ENCODE results near the gene UBR4.

The UBR4 gene

GRCh38 chr1:19229828-19230325, 19.8 kb upstream of the UBR4 start:
- TF ChIP-seq ZNF565 (CRISPR knock-in tag; conservative IDR thresholded peaks at IDR 0.05; ENCODE audit: low read depth) (no peak), GLIS3 (CRISPR knock-in tag; IDR thresholded peaks at IDR 0.05) (no peak), ISL1 (CRISPR knock-in tag; IDR thresholded peaks at IDR 0.05) (no peak), PATZ1 (CRISPR knock-in tag; IDR thresholded peaks at IDR 0.05; ENCODE audit: borderline replicate concordance) (no peak)
- no peak for ATAC-seq

GRCh38 chr1:19229229-19229628, 19.2 kb upstream of the UBR4 start:
- no peak for ATAC-seq

More at GRCh38 chr1:19229229-19229628, 19.2 kb upstream of the UBR4 start:
- TF ChIP-seq CREB5 (CRISPR knock-in tag; IDR thresholded peaks at IDR 0.05; ENCODE audit: low read depth) (no peak), ZFP3 (CRISPR knock-in tag; IDR thresholded peaks at IDR 0.05) (no peak), SNAI2 (CRISPR knock-in tag; IDR thresholded peaks at IDR 0.05) (no peak), ZC3H10 (CRISPR knock-in tag; IDR thresholded peaks at IDR 0.05) (no peak), ISL1 (CRISPR knock-in tag; IDR thresholded peaks at IDR 0.05) (no peak), ARNTL (CRISPR knock-in tag; IDR thresholded peaks at IDR 0.05; ENCODE audit: borderline replicate concordance, low read depth) (no peak), TCF4 (CRISPR knock-in tag; IDR thresholded peaks at IDR 0.05; ENCODE audit: borderline replicate concordance) (no peak), ZNF8 (CRISPR knock-in tag; IDR thresholded peaks at IDR 0.05) (no peak), POU6F1 (CRISPR knock-in tag; IDR thresholded peaks at IDR 0.05; ENCODE audit: borderline replicate concordance, low read depth) (no peak), ESRRG (CRISPR knock-in tag; IDR thresholded peaks at IDR 0.05) (no peak), OSR1 (CRISPR knock-in tag; IDR thresholded peaks at IDR 0.05) (no peak), CSRNP3 (CRISPR knock-in tag; IDR thresholded peaks at IDR 0.05) (no peak), GLIS3 (CRISPR knock-in tag; IDR thresholded peaks at IDR 0.05) (no peak), TOX (CRISPR knock-in tag; IDR thresholded peaks at IDR 0.05; ENCODE audit: borderline replicate concordance) (no peak), TSHZ2 (CRISPR knock-in tag; IDR thresholded peaks at IDR 0.05) (no peak), RARB (CRISPR knock-in tag; IDR thresholded peaks at IDR 0.05) (no peak), ZNF70 (CRISPR knock-in tag; IDR thresholded peaks at IDR 0.05) (no peak), ZFP30 (CRISPR knock-in tag; IDR thresholded peaks at IDR 0.05) (no peak), CSDC2 (CRISPR knock-in tag; IDR thresholded peaks at IDR 0.05) (no peak), PPARA (CRISPR knock-in tag; IDR thresholded peaks at IDR 0.05; ENCODE audit: borderline replicate concordance) (no peak)
